Pancreas (tissue), 10 donors: ENCODE measurements around the gene RNF130. TPM values are rescaled to one million over a fixed set of nuclear protein-coding genes. Genes with fewer than 3 reads are reported as not detected.

Experiments
- ATAC-seq, 4 donors: fragments of 200-7000 bp; cut with Tn5 transposase; one replicate each; pipeline versions ENCODE4 v1.8.0 to v1.9.1; 2020; ENCODE audit warnings: mild to moderate bottlenecking in 4 of 4, moderate library complexity in 4 of 4
- DNase-seq, 6 donors: peaks; one replicate each; pipeline ENCODE4 v3.0.0-alpha.2; 2020
- FAIRE-seq: peaks from 2 replicates; lab custom pipeline; 2012; peaks lifted over from hg19 to GRCh38; lab: Jason Lieb, UNC
- H3K27ac ChIP-seq, 4 donors: fragments of 200-600 bp; sonication (generic); 1 replicate in 3 of 4; 2 replicates in 1 of 4; pipeline versions ENCODE4 v1.5.0 to v1.8.0; 2020
- H3K27me3 ChIP-seq, 4 donors: fragments of 200-600 bp; one replicate each; pipeline ENCODE4 v1.8.0; 2021
- H3K36me3 ChIP-seq, 3 donors: fragments of 200-600 bp; sonication (generic) in 1 of 3; one replicate each; pipeline versions ENCODE4 v1.5.0 to v1.8.0; 2020 to 2021
- H3K4me1 ChIP-seq, 3 donors: fragments of 200-600 bp; one replicate each; pipeline ENCODE4 v1.8.0; 2021
- H3K4me3 ChIP-seq, 4 donors: fragments of 200-600 bp; sonication (generic) in 2 of 4; one replicate each; pipeline versions ENCODE4 v1.5.0 to v1.8.0; 2020 to 2021
- H3K9me3 ChIP-seq, 4 donors: fragments of 200-600 bp; one replicate each; pipeline ENCODE4 v1.8.0; 2021
- WGBS, 2 donors: extraction: QIAGEN DNeasy Blood & Tissue Kit; methylation state at CpG; one replicate each; pipeline ENCODE4 v1.1.7; 2013; 5-methylcytosine and 5-hydroxymethylcytosine counted together
- intact Hi-C, 3 donors: fragments of 100-400 bp; cut with DNase I; formaldehyde crosslinking; loops; one replicate each; pipeline versions ENCODE4 v1.11.1 to v1.14.2; 2022
- polyA plus RNA-seq, 2 donors: library from polyadenylated mRNA; stranded (reverse); fragments of 200-250 nt; gene quantifications; one replicate each; pipeline ENCODE4 v1.2.3, GENCODE V29; 2013
- total RNA-seq, 6 donors: library from RNA; stranded (reverse); fragmentation: NEBNext Ultra II Directional in 4 of 6; extraction: Animal tissue kit (Norgen Biotek cat#: 25700) in 4 of 6; gene quantifications; one replicate each; pipeline versions ENCODE4 v1.2.1 to v1.2.4, GENCODE V29; 2021 to 2023
- TF ChIP-seq, protein P1 (sequence below), 4 donors: fragments of 200-600 bp; sonication (generic) in 3 of 4; IDR thresholded peaks; one replicate each; pipeline versions ENCODE4 v1.5.0 to v1.8.0; 2021; ENCODE audit warnings: antibody characterized with exemption in 4 of 4
- donor health status: healthy with polysubstance abuse.
- donor health status: DM: no; HTN: no; CAD: no; lungs with moderate emphysema.
- donor health status: DM: no; HTN: no; CAD: no.
- donor health status: control.
- donor health status: control.
- donor health status: Bipolar disorder and iron deficiency.
- donor health status: DM: yes; HTN: yes; CAD: no.
- donor health status: DM: no; HTN: no; CAD: no.
- donor health status: DM: no; HTN: no; CAD: no.
- donor health status: DM: yes; HTN: yes; CAD: no.

Gene RNF130
- total and polyA plus RNA-seq, 8 donors, result 21.4 to 57.8 (median 37.8) TPM

DNA sequence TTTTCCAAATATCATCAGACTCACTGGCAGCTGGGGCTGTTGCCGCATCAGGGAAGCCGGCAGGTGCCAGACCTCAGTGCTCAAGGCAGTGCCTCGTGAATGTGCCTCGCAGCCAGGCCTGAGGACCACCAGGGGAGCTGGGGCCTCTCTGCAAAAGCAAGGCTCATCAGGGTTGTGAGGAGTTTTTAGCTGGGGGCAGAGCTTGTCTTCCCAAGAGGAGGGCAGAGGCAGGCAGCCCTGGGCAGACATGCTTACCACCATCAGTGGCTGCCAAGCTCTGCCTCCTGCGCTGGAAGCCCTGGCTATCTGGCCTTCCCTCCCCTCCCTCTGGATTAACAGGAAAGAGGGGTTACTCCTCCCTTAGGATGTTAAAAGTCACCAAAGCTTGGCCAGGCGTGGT lies 155.0 kb downstream of the RNF130 start:
- TF ChIP-seq, protein P1, sequence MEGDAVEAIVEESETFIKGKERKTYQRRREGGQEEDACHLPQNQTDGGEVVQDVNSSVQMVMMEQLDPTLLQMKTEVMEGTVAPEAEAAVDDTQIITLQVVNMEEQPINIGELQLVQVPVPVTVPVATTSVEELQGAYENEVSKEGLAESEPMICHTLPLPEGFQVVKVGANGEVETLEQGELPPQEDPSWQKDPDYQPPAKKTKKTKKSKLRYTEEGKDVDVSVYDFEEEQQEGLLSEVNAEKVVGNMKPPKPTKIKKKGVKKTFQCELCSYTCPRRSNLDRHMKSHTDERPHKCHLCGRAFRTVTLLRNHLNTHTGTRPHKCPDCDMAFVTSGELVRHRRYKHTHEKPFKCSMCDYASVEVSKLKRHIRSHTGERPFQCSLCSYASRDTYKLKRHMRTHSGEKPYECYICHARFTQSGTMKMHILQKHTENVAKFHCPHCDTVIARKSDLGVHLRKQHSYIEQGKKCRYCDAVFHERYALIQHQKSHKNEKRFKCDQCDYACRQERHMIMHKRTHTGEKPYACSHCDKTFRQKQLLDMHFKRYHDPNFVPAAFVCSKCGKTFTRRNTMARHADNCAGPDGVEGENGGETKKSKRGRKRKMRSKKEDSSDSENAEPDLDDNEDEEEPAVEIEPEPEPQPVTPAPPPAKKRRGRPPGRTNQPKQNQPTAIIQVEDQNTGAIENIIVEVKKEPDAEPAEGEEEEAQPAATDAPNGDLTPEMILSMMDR (IDR thresholded peaks at IDR 0.05), result no peak
- Histone ChIP-seq H3K36me3 (no peaks in the 10 kb centered on the region), H3K27ac (no peak overlapping the region), H3K4me1 (no peaks in the 10 kb centered on the region), H3K4me3 (no peak overlapping the region), H3K9me3 (no peaks in the 10 kb centered on the region), H3K27me3 (no peaks in the 10 kb centered on the region)
- 91 to 95% methylated on average over 6 of the region's 6 CpGs for WGBS, 2 donors
- DNase-seq (no peak), ATAC-seq (no peak), FAIRE-seq (no peak)
- intact Hi-C loops, result loop anchor here in 1 of 3 donors (10.0 kb wide), 1 partner anchor 112 kb away; the partner anchor contains the start of gene MGAT4B

DNA sequence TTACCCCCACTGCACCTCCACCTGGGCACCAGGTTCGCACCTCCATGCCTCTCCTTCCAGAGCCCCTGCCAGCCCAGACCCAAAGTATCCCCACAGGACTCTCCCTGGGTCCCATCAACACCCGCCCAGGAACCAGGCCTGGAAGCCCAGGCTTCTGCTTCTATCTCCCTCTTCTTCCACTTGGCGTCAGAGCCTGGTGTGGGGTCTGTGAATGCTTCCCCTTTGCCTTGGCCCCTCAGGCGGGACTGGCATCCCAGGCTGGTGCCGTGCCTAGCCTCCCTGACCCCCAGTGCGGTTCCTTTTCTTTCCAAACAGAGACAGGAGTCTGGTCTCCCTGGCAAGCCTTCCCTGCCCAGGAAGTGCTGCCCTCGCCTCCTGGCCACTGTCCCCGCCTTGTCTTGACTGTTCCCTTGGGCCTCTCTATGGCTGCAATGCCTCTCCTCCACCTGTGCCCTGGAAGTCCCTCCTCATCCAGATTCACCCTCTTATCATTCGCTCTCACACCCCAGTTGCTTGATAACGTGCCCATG lies 156.1 kb downstream of the RNF130 start:
- Histone ChIP-seq H3K27ac (no peak overlapping the region), H3K4me3 (no peak overlapping the region), H3K9me3 (no peaks in the 10 kb centered on the region), H3K27me3 (no peaks in the 10 kb centered on the region), H3K36me3 (no peaks in the 10 kb centered on the region), H3K4me1 (no peaks in the 10 kb centered on the region)
- FAIRE-seq (no peak), DNase-seq (no peak), ATAC-seq (no peak)
- intact Hi-C loops, result loop anchor here in 1 of 3 donors (10.0 kb wide), 1 partner anchor 111 kb away; the partner anchor contains the start of gene MGAT4B
- TF ChIP-seq, protein P1 (IDR thresholded peaks at IDR 0.05), result no peak
- 87 to 92% methylated on average over 10 of the region's 10 CpGs for WGBS, 2 donors

DNA sequence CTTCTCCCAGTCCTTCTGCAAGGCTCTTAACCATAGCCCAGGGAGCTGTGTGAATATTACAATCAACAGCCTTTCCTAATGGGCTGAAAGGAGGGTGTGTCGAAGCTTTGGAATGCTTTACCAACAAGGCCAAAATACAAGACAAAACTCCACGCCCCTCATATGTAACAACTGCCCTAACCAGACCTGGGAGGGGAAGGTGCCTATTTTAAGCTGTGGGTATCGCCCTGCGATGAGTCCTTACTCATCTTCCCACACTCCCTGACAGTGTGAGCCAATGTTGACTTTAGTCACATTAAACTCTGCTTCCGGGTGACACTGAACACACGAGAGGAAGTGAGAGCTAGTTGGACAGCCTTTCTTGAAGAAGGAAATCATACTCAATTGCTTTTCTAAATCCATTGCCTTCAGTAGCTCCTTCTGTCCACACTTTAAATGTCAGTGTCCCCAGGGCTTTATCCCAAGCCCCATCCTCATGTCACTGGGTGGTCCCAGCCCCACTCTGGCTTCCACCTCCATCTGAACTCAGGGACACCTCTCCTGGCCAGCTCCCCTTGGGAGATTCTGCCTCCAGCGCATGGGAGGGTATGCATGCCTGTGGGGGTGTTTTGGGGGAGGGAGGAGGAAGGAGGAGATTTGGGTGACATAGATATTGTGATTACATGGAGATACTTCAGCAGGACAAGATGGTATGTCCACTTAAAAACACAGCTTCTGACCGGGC lies 157.4 kb downstream of the RNF130 start:
- ATAC-seq (peak in 3 of 4 donors; percentile 51 to 78 (median 67)), DNase-seq (no peak), FAIRE-seq (no peak)
- H3K4me1 ChIP-seq, result no peaks in the 10 kb centered on the region
- H3K9me3 ChIP-seq, result no peaks in the 10 kb centered on the region
- intact Hi-C loops, result loop anchor here in 1 of 3 donors (10.0 kb wide), 1 partner anchor 109 kb away; the partner anchor contains the start of gene MGAT4B
- H3K36me3 ChIP-seq, result no peaks in the 10 kb centered on the region
- H3K27me3 ChIP-seq, result no peaks in the 10 kb centered on the region
- WGBS, 2 donors, result 69 to 71% methylated on average over 8 of the region's 8 CpGs
- H3K27ac ChIP-seq, result no peak overlapping the region
- no peak overlapping the region for H3K4me3 ChIP-seq
- TF ChIP-seq, protein P1 (IDR thresholded peaks at IDR 0.05), result no peak

DNA sequence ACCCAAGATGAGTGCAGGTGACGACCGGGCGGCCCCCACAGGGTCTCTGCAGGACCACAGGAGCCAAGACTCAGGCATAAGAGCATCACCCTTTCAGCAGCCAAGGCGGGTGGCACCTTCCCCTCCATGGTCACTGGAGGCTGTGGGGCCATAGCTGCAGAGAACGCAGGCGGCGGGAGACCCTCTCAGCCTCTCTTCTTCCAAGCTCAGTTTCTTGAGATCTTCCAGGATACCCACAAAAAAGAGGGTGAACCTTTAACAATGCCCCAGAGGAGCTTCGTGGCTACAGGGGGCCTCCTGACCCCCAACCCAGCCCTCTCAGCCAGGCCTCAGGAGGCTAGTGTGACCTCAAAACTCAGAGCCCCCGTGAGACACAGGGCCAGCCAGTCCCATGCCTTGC lies 158.1 kb downstream of the RNF130 start:
- H3K27ac ChIP-seq, result no peak overlapping the region
- peaks cover 0 to under 1% (median 0%) of the 10 kb centered on the region in 3 donors for H3K4me1 ChIP-seq
- WGBS, 2 donors, result 86 to 95% methylated on average over 9 of the region's 9 CpGs
- TF ChIP-seq, protein P1 (IDR thresholded peaks at IDR 0.05), result no peak
- H3K4me3 ChIP-seq, result no peak overlapping the region
- FAIRE-seq (no peak), DNase-seq (no peak), ATAC-seq (no peak)
- H3K9me3 ChIP-seq, result no peaks in the 10 kb centered on the region
- H3K36me3 ChIP-seq, result no peaks in the 10 kb centered on the region
- H3K27me3 ChIP-seq, result no peaks in the 10 kb centered on the region
- intact Hi-C loops, result loop anchor here in 1 of 3 donors (10.0 kb wide), 1 partner anchor 109 kb away; the partner anchor contains the start of gene MGAT4B
